HG03432 (cell line): ENCODE results near the gene HCK.
A peak's percentile ranks its signal among the peaks of the same experiment; 100 is the strongest.

Experiments
- ATAC-seq: cut with Tn5 transposase; IDR thresholded peaks from one replicate; pipeline ENCODE4 v1.9.1; 2021; ENCODE audit warnings: mild to moderate bottlenecking, moderate library complexity; ENCODE audit not compliant: unreplicated experiment

HCK gene

DNA sequence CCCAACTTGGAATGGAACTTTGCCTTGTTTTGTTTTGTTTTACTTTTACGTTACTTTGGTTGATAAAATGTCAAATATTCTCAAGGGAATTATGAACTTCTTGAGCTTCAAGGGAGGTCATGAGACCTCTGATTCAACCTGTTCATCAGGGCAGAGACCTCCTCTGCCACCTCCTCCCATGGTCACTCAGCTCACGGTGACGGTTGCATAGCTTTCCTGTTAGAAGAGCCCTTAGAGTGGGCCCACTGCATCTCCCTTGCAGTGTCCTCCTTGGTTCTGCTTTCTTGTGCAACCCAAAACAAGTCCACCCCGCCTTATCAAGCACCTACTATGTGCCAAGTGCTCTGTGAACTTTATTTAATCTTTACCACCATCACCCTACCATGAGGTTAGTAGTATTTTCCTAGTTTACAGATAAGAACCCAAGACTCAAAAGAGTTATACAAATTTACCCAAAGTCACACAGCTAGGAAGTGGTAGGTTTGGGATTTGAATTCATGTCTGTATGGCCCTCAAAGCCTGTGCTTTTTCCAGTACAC is 72.9 kb downstream of the HCK start:
- no peak for ATAC-seq

DNA sequence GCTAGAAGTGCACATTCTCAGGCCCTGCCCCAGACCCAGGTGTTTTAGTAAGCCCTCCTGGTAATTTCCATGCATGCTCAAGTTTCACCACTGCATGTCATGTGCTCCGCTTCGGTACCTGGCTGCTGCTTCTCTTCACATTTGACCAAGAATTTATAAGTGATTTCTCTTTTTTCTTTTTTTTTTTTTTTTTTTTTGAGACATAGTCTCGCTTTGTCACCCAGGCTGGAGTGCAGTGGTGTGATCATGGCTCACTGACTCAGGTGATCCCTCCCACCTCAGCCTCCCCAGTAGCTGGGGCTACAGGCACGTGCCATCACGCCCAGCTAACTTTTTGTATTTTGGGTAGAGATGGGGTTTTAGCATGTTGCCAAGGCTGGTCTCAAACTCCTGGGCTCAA is 73.5 kb downstream of the HCK start:
- ATAC-seq: no peak

DNA sequence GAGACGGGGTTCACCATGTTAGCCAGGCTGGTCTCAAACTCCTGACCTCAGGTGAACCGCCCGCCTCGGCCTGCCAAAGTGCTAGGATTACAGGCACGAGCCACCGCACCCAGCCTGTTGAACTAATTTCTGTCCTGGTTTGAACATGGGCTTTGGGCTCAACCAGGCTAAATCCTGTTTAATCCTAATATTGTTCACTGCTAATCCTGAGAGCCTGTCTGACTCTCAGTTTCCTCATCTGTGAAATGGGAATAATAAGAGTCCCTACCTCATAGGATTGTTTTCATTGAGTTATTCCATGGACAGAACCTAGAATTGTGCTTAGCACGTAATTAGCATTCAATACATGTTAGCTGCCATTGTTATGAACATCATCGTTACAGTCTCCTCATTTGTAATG is 74.9 kb downstream of the HCK start:
- no peak for ATAC-seq

DNA sequence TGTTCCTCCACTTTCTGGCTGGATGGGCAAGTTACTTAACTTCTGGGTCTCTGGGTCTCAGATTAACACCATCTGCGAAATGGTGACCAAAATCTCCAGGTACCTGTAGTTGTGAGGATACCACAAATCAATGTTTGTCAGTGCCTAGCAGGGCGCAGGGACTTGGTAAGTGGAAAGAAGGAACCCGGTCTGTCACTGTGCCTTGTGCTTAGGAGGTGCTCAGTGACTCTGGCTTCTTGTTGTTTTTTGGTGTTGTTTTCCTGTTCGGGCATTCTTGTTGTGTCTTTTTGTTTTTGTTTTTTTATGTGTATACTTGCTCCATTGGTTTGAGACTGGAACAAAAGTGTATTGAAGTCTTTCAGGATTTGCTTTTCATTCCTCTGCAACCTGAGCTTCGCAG is 75.3 kb downstream of the HCK start:
- no peak for ATAC-seq

- ATAC-seq: no peak
Measured at GRCh38 chr20:32128167-32128566, 76.1 kb downstream of the HCK start.

GRCh38 chr20:32129863-32130262 is 77.8 kb downstream of the HCK start:
- ATAC-seq: no peak

GRCh38 chr20:32130352-32130751 is 78.3 kb downstream of the HCK start:
- ATAC-seq: no peak

- no peak for ATAC-seq
Measured at GRCh38 chr20:32130965-32131364, 78.9 kb downstream of the HCK start.

DNA sequence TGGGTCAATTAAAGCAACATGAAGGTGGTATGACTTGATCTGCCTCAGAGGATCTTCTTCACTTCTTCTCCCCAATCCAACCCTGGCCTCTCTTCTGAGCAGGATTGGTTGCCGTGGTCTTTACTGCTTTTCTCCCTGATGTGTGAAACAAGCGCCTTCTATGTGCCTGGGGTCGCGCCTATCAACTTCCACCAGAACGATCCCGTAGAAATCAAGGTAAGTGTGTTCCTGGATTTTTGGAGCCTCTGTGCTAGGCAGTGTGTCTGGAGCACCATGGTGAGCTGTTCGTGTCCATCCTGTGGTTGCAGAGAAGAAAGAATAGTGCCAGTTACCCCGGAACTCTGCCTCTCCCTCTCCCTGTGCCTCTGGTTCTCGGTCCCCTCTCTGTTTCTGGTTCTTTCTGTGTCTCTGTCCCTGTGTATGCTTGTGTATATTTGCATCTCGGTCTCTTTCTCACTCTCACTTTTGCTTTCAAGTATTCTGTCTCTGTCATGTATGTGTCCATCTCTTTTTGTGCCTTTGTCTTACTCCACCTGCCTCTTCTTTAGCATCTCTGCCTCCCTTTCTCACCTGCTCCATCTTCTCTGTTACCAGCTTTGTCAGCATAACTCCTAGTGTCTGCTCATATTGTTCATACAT is 81.0 kb downstream of the HCK start:
- ATAC-seq: peak; percentile 83

DNA sequence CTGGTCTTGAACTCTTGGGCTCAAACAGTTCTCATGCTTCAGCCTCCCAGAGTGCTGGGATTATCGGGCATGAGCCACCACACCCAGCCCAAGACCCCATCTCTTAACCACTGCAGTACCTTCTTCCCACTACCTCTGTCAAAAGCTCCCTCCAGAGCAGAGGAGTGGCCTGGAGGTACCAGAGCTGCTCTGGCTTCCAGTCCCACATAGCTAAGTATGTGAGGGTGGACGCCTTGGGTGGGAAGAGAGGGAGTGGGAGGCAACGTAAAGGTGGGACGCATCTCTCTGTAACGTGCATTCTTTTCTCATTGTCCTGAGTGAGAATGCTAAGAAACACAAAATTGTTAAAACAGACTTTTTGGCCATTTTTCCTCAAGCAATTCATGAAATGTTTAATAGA is 82.0 kb downstream of the HCK start:
- ATAC-seq: no peak

- no peak for ATAC-seq
Measured at GRCh38 chr20:32135983-32136515, 84.0 kb downstream of the HCK start.

DNA sequence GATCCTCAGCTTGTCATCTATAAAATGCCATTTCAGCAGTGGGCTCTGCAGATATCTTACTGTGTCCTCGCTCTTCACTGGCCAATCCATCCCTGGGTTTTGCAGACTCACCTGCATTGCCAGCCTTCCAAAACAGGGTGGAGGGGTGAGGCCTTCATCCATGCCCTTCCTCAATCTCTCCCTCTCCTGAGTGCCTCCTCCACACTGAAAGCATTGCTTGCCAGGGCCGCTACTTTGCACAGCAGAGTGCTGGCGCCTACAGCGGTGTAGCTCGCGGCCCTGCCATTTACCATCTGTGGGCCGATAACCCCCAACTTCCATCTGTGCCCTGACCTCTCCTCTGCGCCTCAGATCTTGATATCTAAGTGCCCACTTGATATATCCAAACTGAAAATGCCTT is 86.9 kb downstream of the HCK start:
- ATAC-seq: no peak

DNA sequence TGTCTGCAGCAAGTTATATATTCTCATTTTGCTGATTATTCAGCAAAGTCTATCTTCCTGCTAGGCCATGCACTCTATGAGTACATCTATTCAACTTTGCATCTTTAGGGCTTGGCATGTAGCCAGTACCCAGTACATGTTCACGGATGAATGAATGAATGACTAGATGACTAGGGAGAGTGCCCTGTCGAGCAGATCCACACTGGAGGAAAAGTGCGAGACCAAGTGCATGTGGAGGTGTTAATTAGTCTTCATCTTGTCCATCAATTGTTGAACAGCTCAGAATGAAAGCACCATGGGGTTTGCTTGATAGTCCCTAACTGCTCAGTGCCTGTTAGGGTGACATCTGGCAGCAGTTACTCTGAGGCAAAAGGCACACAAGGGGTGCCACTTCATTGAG is 87.9 kb downstream of the HCK start:
- ATAC-seq: no peak

DNA sequence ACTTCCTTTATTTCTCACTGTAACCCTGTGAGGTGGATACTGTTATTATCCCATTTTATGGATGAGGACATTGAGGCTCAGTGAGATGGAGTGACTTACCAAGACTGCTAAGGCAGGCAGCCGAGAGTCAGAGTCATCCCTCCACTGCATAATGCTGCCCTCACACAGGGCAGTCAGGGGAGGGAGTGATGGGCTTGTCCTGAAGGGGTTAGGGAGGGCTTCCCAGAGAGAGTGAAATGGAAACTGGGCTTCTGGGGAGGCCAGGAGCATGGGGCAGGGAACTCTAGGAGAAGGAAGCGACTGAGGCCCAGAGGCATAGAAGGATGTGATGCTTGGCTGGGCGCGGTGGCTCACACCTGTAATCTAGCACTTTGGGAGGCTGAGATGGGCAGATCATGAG is 88.6 kb downstream of the HCK start:
- ATAC-seq: no peak

DNA sequence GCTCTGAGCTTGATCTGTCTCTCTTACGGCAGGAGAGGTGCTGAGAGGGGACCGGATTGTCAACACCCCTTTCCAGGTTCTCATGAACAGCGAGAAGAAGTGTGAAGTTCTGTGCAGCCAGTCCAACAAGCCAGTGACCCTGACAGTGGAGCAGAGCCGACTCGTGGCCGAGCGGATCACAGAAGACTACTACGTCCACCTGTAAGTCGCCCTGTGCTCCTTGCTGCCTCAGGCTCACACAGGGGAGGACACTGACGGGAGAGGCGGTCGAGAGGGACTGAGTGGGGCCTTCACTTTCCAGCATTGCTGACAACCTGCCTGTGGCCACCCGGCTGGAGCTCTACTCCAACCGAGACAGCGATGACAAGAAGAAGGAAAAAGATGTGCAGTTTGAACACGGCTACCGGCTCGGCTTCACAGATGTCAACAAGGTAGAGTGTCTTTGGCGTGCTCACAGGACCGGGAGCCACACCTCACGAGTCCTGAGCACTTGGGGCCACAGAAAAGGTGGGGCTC is 89.5 kb downstream of the HCK start:
- ATAC-seq: no peak

GRCh38 chr20:32142088-32142487 is 90.0 kb downstream of the HCK start:
- ATAC-seq: no peak

DNA sequence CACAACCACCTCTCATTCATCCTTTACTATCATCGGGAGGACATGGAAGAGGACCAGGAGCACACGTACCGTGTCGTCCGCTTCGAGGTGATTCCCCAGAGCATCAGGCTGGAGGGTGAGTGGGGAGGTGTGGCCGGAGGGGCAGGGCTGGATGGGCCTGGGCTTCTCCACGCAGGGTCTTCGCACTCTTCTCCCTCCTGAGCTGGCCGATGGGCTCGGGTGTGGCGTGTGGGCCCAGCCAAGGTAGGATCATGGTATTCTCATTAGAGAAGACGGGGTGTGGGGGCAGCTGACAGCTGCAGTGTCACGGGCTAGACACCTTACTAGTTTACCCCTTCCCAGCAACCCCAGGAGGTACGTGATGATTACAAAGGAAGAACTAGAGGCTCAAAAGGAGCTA is 90.9 kb downstream of the HCK start:
- ATAC-seq: no peak

DNA sequence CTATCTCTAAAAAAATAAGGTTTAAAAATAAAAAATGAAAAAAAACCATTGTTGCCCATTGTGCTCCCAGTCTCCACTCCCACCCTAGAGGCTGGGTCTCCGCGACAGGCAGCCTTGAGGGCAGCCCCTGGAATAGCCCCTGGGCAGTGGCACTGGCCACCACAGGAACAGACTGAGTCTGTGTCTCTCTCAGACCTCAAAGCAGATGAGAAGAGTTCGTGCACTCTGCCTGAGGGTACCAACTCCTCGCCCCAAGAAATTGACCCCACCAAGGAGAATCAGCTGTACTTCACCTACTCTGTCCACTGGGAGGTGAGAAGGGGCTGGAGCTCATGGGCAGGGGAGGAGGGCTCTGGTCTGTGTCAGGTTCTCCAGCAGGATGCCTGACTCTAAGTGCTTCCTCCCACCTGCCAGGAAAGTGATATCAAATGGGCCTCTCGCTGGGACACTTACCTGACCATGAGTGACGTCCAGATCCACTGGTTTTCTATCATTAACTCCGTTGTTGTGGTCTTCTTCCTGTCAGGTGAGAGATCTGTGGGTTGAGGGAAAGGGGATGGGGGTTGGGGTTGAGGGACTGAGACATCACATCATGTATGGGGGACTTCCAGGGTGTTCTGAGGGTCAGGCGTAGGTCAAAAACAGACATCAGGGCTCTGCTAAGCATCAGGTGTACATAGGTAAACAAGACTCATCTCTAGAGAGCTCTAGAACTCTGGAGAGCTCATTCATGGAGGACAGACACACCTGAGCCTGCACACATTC is 93.0 kb downstream of the HCK start:
- no peak for ATAC-seq

- no peak for ATAC-seq
Measured at GRCh38 chr20:32149566-32150170, 97.6 kb downstream of the HCK start.

DNA sequence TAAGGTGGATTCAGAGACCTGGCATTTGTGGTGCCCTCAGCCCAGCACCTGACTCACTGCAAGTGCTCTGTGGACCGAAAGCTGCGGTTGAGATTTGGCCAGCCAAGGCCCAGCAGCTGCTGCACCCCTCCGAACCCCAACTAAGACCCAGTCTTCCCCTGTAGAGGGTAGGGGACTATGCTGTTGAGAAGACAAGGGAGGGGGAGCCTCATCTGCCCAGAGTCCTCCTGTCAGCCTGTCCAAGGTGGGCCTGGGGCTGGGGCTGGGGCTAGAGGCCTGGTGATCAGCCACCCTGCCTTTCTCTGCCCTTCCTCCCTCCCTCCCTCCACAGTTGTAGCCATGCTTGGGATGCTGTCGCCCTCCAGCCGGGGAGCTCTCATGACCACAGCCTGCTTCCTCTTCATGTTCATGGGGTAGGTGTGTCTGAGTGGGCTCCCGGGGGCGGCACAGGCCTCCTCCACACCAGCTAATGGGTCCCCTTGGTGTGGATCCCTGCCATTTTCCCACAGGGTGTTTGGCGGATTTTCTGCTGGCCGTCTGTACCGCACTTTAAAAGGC is 98.3 kb downstream of the HCK start:
- ATAC-seq: no peak
